ENCODE measurements around the gene SSB.
"Not testable (repeated sequence)": the region's sequence is repeated elsewhere in the genome, so short reads cannot be mapped to it uniquely, and the experiment has no call there.

SSB gene

GRCh38 chr2:169803480-169803879 lies 4.8 kb downstream of the SSB start:
- DNase-seq (ENCODE audit: low read depth) = no peak
- no peak for TF ChIP-seq CTCF (IDR thresholded peaks at IDR 0.05; ENCODE audit: low read depth, low read length, missing control alignments)
- H3K4me3 ChIP-seq (ENCODE audit: low read depth, low read length) = no peak overlapping the region

DNA sequence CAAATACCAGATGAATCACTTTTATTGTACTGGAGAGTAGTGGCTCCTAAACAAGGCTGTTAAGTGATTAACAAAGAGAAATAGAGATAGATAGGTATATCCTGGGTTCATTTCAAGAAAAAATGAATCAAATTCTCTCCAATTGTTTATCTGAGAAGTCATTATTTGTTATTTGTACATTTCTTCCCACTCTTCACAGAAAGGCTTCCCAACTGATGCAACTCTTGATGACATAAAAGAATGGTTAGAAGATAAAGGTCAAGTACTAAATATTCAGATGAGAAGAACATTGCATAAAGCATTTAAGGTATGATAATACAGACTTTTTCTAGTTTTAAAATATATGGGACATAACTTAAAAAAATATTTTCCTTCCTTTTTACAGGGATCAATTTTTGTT lies 7.9 kb downstream of the SSB start:
- TF ChIP-seq CTCF (IDR thresholded peaks at IDR 0.05; ENCODE audit: low read depth, low read length, missing control alignments) = no peak
- no peak overlapping the region for H3K4me3 ChIP-seq (ENCODE audit: low read depth, low read length)
- no peak for DNase-seq (ENCODE audit: low read depth)

- no peak overlapping the region for H3K4me3 ChIP-seq (ENCODE audit: low read depth, low read length)
- TF ChIP-seq CTCF (IDR thresholded peaks at IDR 0.05; ENCODE audit: low read depth, low read length, missing control alignments) = no peak
- no peak for DNase-seq (ENCODE audit: low read depth)
These were observed 9.6 kb downstream of the SSB start for GRCh38 chr2:169808221-169808620.

DNA sequence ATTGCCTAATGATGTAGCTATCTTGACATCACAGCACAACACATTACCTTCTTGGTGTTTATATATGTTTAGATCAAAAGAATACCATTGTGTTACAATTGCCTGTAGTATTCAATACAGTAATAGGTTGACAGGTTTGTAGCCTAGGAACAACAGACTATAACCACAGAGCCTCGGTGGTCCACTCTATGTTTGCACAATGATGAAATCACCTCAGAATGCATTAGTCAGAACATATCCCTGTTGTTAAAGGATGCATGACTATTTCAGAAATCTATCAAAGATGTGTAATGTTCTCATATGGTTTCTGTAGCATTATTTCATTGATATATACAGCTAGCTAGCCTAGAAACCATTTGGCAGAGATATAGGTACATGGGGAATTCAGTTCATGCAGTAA lies 17.2 kb downstream of the SSB start:
- no peak for TF ChIP-seq CTCF (IDR thresholded peaks at IDR 0.05; ENCODE audit: low read depth, low read length, missing control alignments)
- no peak overlapping the region for H3K4me3 ChIP-seq (ENCODE audit: low read depth, low read length)
- no peak for DNase-seq (ENCODE audit: low read depth)

- not testable (repeated sequence) for DNase-seq (ENCODE audit: low read depth); H3K4me3 ChIP-seq (ENCODE audit: low read depth, low read length)
These were observed 18.3 kb downstream of the SSB start for GRCh38 chr2:169816961-169817360.

- H3K4me3 ChIP-seq (ENCODE audit: low read depth, low read length); DNase-seq (ENCODE audit: low read depth): not testable (repeated sequence)
These were observed 18.7 kb downstream of the SSB start for GRCh38 chr2:169817369-169817768.

DNA sequence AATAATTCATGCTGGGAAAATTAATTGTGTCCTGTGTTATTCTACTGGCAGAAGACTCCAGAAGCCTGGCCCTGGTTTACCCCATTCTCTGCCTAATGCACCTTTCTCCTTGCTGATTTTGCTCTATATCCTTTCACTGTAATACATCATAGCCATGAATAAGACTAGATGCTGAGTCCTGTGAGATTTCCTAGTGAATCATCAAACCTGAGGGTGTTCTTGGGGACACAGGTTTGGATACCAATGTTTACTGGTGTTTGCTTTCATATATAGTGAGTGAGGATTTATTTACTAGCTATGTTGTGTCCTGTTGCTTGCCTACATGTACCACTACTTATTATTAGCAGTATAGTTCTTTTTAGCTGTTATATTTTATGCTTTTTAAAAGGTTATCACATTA lies 19.6 kb downstream of the SSB start:
- TF ChIP-seq CTCF (IDR thresholded peaks at IDR 0.05; ENCODE audit: low read depth, low read length, missing control alignments) = no peak
- no peak for DNase-seq (ENCODE audit: low read depth)
- no peak overlapping the region for H3K4me3 ChIP-seq (ENCODE audit: low read depth, low read length)

- no peak for TF ChIP-seq CTCF (IDR thresholded peaks at IDR 0.05; ENCODE audit: low read depth, low read length, missing control alignments)
- no peak overlapping the region for H3K4me3 ChIP-seq (ENCODE audit: low read depth, low read length)
- DNase-seq (ENCODE audit: low read depth) = no peak
These were observed 20.4 kb downstream of the SSB start for GRCh38 chr2:169819106-169819505.

- not testable (repeated sequence) for DNase-seq (ENCODE audit: low read depth); H3K4me3 ChIP-seq (ENCODE audit: low read depth, low read length)
These were observed 21.4 kb downstream of the SSB start for GRCh38 chr2:169820101-169820500.

Data from GM12864 (cell line).